Thyroid gland (tissue), 4 donors: ENCODE data around the gene DGKB. TPM values are rescaled to one million over a fixed set of nuclear protein-coding genes. Genes with fewer than 3 reads are reported as not detected.

Source experiments
- DNase-seq, 2 donors: peaks; one replicate each; pipeline ENCODE4 v3.0.0-alpha.2; 2019
- H3K27ac ChIP-seq, 3 donors: fragments of 200-600 bp; sonication (generic); 1 replicate in 2 of 3; 2 replicates in 1 of 3; pipeline ENCODE4 v1.5.1; 2016 to 2019; ENCODE audit warnings: mild to moderate bottlenecking in 1 of 3, moderate library complexity in 1 of 3
- H3K27me3 ChIP-seq: fragments of 200-600 bp; sonication (generic); one replicate; pipeline ENCODE4 v1.5.1; 2019
- H3K36me3 ChIP-seq, 2 donors: fragments of 200-600 bp; sonication (generic); one replicate each; pipeline ENCODE4 v1.5.1; 2016 to 2019
- H3K4me1 ChIP-seq, 2 donors: fragments of 200-600 bp; sonication (generic); one replicate each; pipeline ENCODE4 v1.5.1; 2017 to 2019
- H3K4me3 ChIP-seq, 3 donors: fragments of 200-600 bp; sonication (generic); replicated peaks in 1 of 3; 1 replicate in 2 of 3; 2 replicates in 1 of 3; pipeline ENCODE4 v1.5.1; 2016; ENCODE audit warnings: mild to moderate bottlenecking in 1 of 3
- H3K9me3 ChIP-seq: fragments of 200-600 bp; sonication (generic); one replicate; pipeline ENCODE4 v1.5.1; 2017
- POLR2A ChIP-seq, 2 donors: fragments of 450-650 bp; IDR thresholded peaks; one replicate each; pipeline ENCODE4 v1.6.1; 2017; ENCODE audit warnings: antibody characterized with exemption in 2 of 2, mild to moderate bottlenecking in 2 of 2, moderate library complexity in 1 of 2
- WGBS, 2 donors: methylation state at CpG; one replicate each; pipeline ENCODE4 v1.1.5; 2017; 5-methylcytosine and 5-hydroxymethylcytosine counted together
- intact Hi-C: fragments of 100-400 bp; cut with DNase I; formaldehyde crosslinking; loops from one replicate; pipeline ENCODE4 v1.15.1; 2023
- total RNA-seq, 4 donors: library from RNA; depleted of rRNA; stranded (reverse); fragments of >200 nt; gene quantifications; one replicate each; pipeline ENCODE4 v1.2.3, GENCODE V29; 2016
- TF ChIP-seq, protein P1 (sequence below), 6 experiments: fragments of 200-600 bp in 3 of 6; fragments of 450-650 bp in 3 of 6; sonication (generic) in 3 of 6; IDR thresholded peaks; one replicate each; pipeline ENCODE4 v1.5.1; 2016 to 2019; ENCODE audit warnings: antibody characterized with exemption in 6 of 6, mild to moderate bottlenecking in 2 of 6, inconsistent platforms in 1 of 6, moderate library complexity in 1 of 6

The DGKB gene
- total RNA-seq, 4 donors from 2014 or later, result 0.11 to 2.1 (median 0.49) TPM; not detected in 1

DNA sequence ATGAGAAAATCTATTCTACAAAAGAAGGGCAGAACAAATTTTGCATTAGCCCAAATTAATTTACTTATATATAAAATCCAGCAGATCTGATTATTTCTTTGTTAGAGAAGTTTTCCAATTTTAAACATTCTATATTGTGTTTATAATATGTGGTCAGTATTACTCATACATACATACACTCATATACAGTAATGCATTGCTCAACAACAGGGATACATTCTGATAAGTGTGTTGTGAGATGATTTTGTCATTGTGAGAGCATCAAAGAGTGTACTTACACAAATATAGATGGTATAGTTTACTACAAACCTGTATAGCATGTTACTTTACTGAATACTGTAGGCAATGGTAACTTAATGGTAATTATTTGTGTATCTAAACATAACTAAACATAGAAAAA, 673.5 kb downstream of the DGKB start:
- H3K4me3 ChIP-seq, result no peak overlapping the region
- H3K36me3 ChIP-seq, result no peaks in the 10 kb centered on the region
- intact Hi-C loops, result no loop called here
- H3K27me3 ChIP-seq, result no peaks in the 10 kb centered on the region
- no peak for TF ChIP-seq POLR2A (IDR thresholded peaks at IDR 0.05)
- TF ChIP-seq, protein P1, sequence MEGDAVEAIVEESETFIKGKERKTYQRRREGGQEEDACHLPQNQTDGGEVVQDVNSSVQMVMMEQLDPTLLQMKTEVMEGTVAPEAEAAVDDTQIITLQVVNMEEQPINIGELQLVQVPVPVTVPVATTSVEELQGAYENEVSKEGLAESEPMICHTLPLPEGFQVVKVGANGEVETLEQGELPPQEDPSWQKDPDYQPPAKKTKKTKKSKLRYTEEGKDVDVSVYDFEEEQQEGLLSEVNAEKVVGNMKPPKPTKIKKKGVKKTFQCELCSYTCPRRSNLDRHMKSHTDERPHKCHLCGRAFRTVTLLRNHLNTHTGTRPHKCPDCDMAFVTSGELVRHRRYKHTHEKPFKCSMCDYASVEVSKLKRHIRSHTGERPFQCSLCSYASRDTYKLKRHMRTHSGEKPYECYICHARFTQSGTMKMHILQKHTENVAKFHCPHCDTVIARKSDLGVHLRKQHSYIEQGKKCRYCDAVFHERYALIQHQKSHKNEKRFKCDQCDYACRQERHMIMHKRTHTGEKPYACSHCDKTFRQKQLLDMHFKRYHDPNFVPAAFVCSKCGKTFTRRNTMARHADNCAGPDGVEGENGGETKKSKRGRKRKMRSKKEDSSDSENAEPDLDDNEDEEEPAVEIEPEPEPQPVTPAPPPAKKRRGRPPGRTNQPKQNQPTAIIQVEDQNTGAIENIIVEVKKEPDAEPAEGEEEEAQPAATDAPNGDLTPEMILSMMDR (IDR thresholded peaks at IDR 0.05), result no peak
- H3K27ac ChIP-seq, result no peak overlapping the region
- DNase-seq, result no peak
- no peaks in the 10 kb centered on the region for H3K4me1 ChIP-seq
- H3K9me3 ChIP-seq, result no peaks in the 10 kb centered on the region

DNA sequence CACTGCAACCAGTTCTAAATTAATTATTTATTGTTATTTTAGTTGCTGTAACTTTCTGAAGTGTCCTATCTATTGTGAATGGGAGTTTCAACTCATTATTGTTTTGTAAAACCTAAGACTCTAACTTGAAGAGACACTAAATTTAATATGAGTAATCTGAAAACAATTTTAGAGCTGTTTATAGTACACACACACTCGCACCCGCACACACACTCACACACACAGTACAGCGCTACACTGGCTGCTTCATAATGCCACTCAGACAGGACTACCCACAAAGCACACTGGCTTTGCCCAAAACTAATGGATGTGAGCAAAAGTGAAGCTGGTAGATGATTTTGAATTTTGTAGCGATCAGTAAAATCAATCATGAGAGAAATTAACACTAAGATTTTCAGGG, 674.2 kb downstream of the DGKB start:
- Histone ChIP-seq H3K9me3 (no peaks in the 10 kb centered on the region), H3K36me3 (no peaks in the 10 kb centered on the region), H3K4me3 (no peak overlapping the region), H3K4me1 (no peaks in the 10 kb centered on the region), H3K27me3 (no peaks in the 10 kb centered on the region), H3K27ac (no peak overlapping the region)
- intact Hi-C loops, result no loop called here
- DNase-seq, result no peak
- TF ChIP-seq POLR2A (IDR thresholded peaks at IDR 0.05), result no peak
- TF ChIP-seq, protein P1 (IDR thresholded peaks at IDR 0.05), result no peak
- WGBS, 2 donors, result 80 to 83% methylated on average over 4 of the region's 4 CpGs

DNA sequence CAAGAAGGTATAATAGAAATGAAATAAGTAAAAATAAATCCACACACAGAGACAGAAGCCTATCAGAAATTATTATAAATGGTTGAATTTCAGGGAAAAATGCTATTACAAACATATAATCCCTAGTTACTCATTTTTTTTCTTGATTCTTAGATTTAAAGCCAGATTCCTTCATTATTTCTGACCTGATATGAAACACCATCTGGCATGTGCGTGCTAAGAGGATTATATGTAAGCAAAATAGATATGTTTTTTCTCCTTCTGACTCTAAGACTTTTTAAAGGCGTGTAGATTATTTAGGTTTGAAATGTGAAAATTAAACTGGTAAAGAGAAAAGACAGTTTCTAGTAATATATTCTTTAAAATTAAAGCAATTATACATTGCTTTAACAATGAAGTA, 676.4 kb downstream of the DGKB start:
- Histone ChIP-seq H3K4me1 (no peaks in the 10 kb centered on the region), H3K4me3 (no peak overlapping the region), H3K36me3 (no peaks in the 10 kb centered on the region), H3K27ac (no peak overlapping the region), H3K9me3 (no peaks in the 10 kb centered on the region), H3K27me3 (no peaks in the 10 kb centered on the region)
- no peak for DNase-seq
- WGBS, 2 donors, result 89 to 91% methylated on average over 2 of the region's 2 CpGs
- TF ChIP-seq, protein P1 (IDR thresholded peaks at IDR 0.05), result no peak
- TF ChIP-seq POLR2A (IDR thresholded peaks at IDR 0.05), result no peak
- intact Hi-C loops, result no loop called here

DNA sequence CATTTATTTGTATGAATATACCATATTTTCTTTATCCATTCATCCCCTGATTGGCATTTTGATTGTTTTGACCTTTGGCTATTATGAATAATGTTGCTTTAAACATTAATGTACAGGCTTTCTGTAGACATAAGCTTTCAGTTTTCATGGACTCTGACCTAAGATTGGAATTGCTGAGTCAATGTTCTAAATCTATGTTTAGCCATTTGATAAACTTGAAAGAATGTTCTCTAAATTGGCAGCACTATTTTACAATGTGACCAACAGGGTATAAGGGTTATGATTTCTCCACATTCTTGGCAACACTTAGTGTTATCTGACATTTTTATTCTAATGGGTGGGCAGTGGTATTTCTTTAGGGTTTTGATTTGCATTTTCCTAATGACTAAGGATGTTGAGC, 683.4 kb downstream of the DGKB start:
- intact Hi-C loops, result no loop called here
- no peak for TF ChIP-seq POLR2A (IDR thresholded peaks at IDR 0.05)
- TF ChIP-seq, protein P1 (IDR thresholded peaks at IDR 0.05), result no peak
- H3K4me1 ChIP-seq, result no peaks in the 10 kb centered on the region
- H3K27me3 ChIP-seq, result no peaks in the 10 kb centered on the region
- no peaks in the 10 kb centered on the region for H3K36me3 ChIP-seq
- H3K9me3 ChIP-seq, result no peaks in the 10 kb centered on the region
- no peak for DNase-seq
- H3K27ac ChIP-seq, result no peak overlapping the region
- no peak overlapping the region for H3K4me3 ChIP-seq

DNA sequence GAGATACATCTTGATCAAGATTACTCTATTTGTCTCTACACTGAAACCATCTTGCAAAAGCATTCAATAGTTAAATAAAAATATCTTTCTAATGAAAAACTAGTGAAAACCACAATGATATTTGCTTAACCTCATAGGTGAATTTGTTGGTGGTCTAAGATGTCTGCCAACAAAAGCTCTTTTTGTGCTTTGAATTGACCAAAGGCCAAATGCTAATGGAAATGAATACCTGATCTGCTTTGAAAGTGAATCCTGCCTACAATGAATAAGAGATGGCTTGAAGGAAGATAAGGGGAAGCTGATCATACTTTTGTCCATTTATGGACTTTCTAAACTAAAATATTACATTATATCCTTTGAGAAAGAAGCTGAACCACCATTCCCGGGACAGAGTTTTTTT, 684.2 kb downstream of the DGKB start:
- no peaks in the 10 kb centered on the region for H3K27me3 ChIP-seq
- intact Hi-C loops, result no loop called here
- no peaks in the 10 kb centered on the region for H3K4me1 ChIP-seq

More for the DNA sequence above, 684.2 kb downstream of the DGKB start:
- WGBS, 2 donors, result 88 to 90% methylated on average over 1 of the region's 1 CpG
- no peak for DNase-seq
- Histone ChIP-seq H3K4me3 (no peak overlapping the region), H3K27ac (no peak overlapping the region), H3K9me3 (no peaks in the 10 kb centered on the region), H3K36me3 (no peaks in the 10 kb centered on the region)
- TF ChIP-seq POLR2A (IDR thresholded peaks at IDR 0.05), result no peak
- TF ChIP-seq, protein P1 (IDR thresholded peaks at IDR 0.05), result no peak
